Large intestine (tissue), 3 donors: Measurements from ENCODE around the gene FKBP1A. TPM values are rescaled to one million over a fixed set of nuclear protein-coding genes. Genes with fewer than 3 reads are reported as not detected.

Experiments
- DNase-seq, 2 donors: peaks; one replicate each; pipeline versions ENCODE4 v3.0.0 to v3.0.0-alpha.2; 2013
- H3K27ac ChIP-seq: one replicate; pipeline ENCODE4 v1.5.1; 2013; ENCODE audit warnings: low read length
- H3K27me3 ChIP-seq: 2 replicates; pipeline ENCODE4 v1.6.1; 2013; ENCODE audit warnings: low read length; ENCODE audit not compliant: control insufficient read depth, insufficient read depth
- H3K36me3 ChIP-seq: 2 replicates; pipeline ENCODE4 v1.6.1; 2013; ENCODE audit warnings: low read length; ENCODE audit not compliant: control insufficient read depth, insufficient read depth
- H3K4me1 ChIP-seq: one replicate; pipeline ENCODE4 v1.6.1; 2013; ENCODE audit warnings: low read length; ENCODE audit not compliant: control insufficient read depth, insufficient read depth
- H3K4me3 ChIP-seq: one replicate; pipeline ENCODE4 v1.5.1; 2013; ENCODE audit warnings: low read length
- H3K9me3 ChIP-seq: one replicate; pipeline ENCODE4 v1.6.1; 2013; ENCODE audit warnings: mild to moderate bottlenecking, low read depth, low read length, moderate library complexity; ENCODE audit not compliant: control insufficient read depth
- WGBS: methylation state at CpG from one replicate; pipeline ENCODE4 v1.1.5; 2013; ENCODE audit warnings: low lambda C conversion rate; ENCODE audit not compliant: insufficient coverage; 5-methylcytosine and 5-hydroxymethylcytosine counted together
- polyA plus RNA-seq: library from polyadenylated mRNA; unstranded; fragments of 120-200 nt; gene quantifications from one replicate; pipeline ENCODE4 v1.2.1, GENCODE V29; 2013

Gene FKBP1A
- polyA plus RNA-seq, 1 donor: 259 TPM

DNA sequence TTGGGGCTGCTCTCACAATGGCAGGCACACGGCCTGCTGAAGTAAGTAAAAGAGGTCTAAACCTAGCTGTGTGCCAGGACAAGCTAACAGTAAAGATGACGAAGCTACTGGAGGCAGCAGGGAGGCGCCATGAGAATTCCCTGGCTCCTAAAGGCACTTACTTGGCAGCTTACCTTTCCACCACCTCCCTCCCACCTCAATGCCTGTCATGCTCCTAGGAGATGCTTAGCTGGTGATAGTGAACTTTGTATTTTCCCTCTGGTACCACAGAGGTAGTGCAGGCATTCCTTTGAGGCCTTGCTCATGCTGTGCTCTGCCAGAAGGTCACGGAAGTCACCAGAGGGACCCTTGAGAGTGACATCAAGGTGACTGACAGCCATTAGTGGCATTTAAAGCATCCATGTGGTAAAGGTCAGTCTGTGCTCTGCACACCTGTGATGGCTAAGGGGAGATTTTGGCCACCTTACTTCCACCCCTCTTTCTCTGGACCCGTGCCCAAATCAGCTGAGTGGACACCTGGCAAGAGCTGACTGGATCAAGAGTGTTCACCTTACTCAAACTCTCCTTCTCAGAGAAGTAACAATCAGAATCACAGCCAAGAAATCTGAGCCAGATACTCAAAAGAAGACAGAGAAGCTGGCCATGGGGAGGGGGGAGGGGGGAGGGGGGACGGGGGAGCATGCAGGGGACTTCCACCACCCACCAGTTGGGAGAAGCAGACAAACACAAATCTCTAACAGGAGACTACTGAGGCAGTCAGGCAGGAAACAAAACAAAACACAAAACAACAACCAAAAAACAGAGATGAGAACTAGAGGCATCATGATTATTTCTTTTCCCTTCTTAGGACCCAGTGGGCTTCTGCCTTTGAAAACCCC is 2.9 kb downstream of the FKBP1A start:
- H3K27me3 ChIP-seq: no peaks in the 10 kb centered on the region
- no peak overlapping the region for H3K4me3 ChIP-seq
- peaks cover 6% of the 10 kb centered on the region for H3K36me3 ChIP-seq
- no CpG with 5 or more reads among the region's 6 CpGs for WGBS
- H3K9me3 ChIP-seq: no peaks in the 10 kb centered on the region
- DNase-seq: no peak
- H3K27ac ChIP-seq: no peak overlapping the region
- H3K4me1 ChIP-seq: peaks cover 19% of the 10 kb centered on the region

DNA sequence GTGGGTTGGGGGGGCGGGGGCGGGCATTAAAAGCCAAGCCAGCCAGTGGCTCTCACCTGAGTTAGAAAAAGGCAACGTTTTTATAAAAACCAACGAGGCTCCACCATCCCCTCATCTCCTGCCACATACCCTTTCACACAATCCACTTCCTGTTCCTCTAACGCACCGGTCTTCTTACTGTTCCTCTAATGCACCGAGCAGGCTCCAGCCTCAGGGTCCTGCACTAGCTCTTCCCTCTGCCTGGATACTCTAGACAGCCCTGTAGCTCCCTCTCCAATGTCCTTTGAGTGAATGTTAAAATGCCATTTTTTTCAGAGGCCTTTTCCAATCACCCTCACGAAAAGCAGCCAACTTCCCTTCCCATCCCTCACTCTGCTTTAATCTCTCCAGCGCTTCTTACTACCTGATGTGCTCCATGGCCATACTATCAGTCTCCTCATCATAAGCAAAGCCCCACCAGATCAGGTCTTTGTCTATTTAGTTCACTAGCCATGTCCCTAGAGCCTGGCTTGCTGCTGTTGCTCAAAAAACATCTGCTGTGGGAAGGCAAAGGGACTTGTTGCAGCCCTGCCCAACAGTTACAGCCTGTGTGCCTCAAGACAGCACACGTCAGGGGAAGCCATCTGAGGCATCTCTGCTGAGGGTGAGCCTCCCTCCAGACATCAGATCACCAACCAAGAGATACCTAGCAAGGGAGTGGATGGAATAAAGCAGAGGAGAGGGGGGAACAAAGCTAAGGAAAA is 3.9 kb downstream of the FKBP1A start:
- DNase-seq: no peak
- WGBS: 90% methylated on average over 2 of the region's 10 CpGs
- no peaks in the 10 kb centered on the region for H3K27me3 ChIP-seq
- H3K4me1 ChIP-seq: peaks cover 22% of the 10 kb centered on the region
- H3K4me3 ChIP-seq: no peak overlapping the region
- H3K36me3 ChIP-seq: peaks cover 6% of the 10 kb centered on the region
- no peak overlapping the region for H3K27ac ChIP-seq
- no peaks in the 10 kb centered on the region for H3K9me3 ChIP-seq

GRCh38 chr20:1388253-1388652 is 4.6 kb downstream of the FKBP1A start:
- H3K9me3 ChIP-seq: no peaks in the 10 kb centered on the region
- DNase-seq: no peak
- H3K27me3 ChIP-seq: no peaks in the 10 kb centered on the region
- 75% methylated on average over 2 of the region's 6 CpGs for WGBS
- no peak overlapping the region for H3K27ac ChIP-seq
- peaks cover 6% of the 10 kb centered on the region for H3K36me3 ChIP-seq
- H3K4me1 ChIP-seq: peaks cover 27% of the 10 kb centered on the region
- no peak overlapping the region for H3K4me3 ChIP-seq

DNA sequence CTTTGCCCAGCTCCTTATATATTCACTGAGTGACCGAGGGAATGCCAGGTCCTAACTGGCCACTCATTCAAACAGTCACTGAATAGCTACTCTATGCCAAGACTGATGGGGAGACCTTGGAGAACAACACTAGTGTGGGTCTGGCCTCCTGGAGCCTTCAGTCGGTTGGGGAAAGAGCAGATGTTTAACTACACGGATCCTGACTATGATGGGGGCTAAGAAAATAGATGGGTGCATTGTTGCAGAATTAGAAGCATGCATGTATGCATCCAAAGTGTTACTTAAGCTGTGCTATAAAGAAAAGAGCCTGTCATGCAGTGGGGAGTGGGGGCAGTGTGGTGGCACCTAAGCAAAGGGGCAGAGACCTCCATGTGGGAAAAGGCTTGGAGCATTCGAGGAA is 6.5 kb downstream of the FKBP1A start:
- Histone ChIP-seq H3K4me3 (no peak overlapping the region), H3K36me3 (peaks cover 13% of the 10 kb centered on the region), H3K27me3 (no peaks in the 10 kb centered on the region), H3K9me3 (no peaks in the 10 kb centered on the region), H3K4me1 (peaks cover 27% of the 10 kb centered on the region), H3K27ac (no peak overlapping the region)
- DNase-seq: no peak
- WGBS: 100% methylated on average over 1 of the region's 4 CpGs

- peak in 1 of 2 donors; percentile 34 for DNase-seq
- no peak overlapping the region for H3K27ac ChIP-seq
Measured at GRCh38 chr20:1383623-1384404, 9.0 kb downstream of the FKBP1A start.

DNA sequence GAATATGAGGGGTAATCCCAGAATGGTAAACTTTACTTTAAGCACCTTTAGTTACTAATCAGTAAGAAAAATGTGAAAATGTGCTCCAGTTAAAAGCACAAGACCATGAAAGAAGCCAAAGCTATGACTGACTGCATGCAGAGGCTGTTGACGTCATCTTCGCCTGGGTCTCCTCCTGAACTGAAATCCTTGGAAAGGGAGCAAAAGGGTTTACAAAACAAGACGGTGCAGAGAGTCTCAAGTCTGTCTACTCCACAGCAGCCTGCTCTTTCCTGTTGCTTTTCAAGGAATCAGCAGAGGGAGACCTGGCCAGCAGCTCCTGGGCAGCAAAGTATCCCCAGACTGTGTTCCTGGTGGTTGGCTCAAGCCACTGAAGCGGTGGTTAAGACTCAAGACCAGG is 10.2 kb downstream of the FKBP1A start:
- DNase-seq: no peak
- Histone ChIP-seq H3K36me3 (peaks cover 7% of the 10 kb centered on the region), H3K4me3 (no peak overlapping the region), H3K9me3 (no peaks in the 10 kb centered on the region), H3K4me1 (peaks cover 37% of the 10 kb centered on the region), H3K27ac (no peak overlapping the region), H3K27me3 (no peaks in the 10 kb centered on the region)
- no CpG with 5 or more reads among the region's 4 CpGs for WGBS

More at GRCh38 chr20:1383623-1384404, 9.0 kb downstream of the FKBP1A start:
- no peaks in the 10 kb centered on the region for H3K9me3 ChIP-seq
- H3K27me3 ChIP-seq: no peaks in the 10 kb centered on the region
- H3K4me3 ChIP-seq: no peak overlapping the region
- peaks cover 7% of the 10 kb centered on the region for H3K36me3 ChIP-seq
- peaks cover 27% of the 10 kb centered on the region for H3K4me1 ChIP-seq
- WGBS: 27% methylated on average over 2 of the region's 5 CpGs

DNA sequence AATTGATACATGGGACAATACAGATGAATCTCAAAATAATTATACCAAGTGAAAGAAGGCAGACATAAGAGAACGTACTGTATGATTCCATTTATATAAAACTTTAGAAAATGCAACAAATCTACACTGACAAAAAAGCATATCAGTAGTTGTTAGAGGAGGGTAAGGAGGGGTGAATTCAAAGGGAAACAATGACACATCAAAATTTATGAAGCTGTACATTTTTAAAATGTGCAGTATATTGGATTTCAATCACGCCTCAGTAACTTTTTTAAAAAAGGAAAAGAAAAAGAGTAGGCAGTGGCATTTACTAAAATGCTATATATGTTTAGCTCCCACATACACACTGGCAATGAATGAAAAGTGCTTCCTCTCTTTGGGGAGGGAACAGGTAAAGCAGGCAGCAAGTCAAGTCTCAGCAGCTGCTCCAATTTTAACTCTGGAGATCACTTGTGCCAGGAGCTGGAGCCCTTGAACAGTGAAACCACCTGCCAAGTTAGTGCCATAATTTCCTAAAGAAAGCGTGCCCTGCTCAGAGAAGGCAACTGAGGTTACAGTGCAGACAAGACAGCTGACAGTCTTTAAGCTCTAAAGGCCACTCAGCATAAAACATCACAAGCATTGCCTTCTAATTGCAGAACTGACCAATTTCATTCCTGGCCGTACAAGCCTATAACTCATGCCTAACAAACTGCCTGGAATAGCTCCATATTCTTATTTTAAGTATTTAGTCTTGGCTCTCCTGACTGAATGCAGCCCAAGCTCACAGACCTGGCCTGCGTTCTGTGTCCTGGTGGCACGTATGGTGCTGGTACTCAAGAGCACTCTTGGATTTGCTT is 10.9 kb downstream of the FKBP1A start:
- H3K9me3 ChIP-seq: no peaks in the 10 kb centered on the region
- H3K4me1 ChIP-seq: peaks cover 44% of the 10 kb centered on the region
- H3K4me3 ChIP-seq: no peak overlapping the region
- peak in 1 of 2 donors; percentile 51 for DNase-seq
- H3K36me3 ChIP-seq: peaks cover 7% of the 10 kb centered on the region
- 100% methylated on average over 2 of the region's 6 CpGs for WGBS
- no peaks in the 10 kb centered on the region for H3K27me3 ChIP-seq
- H3K27ac ChIP-seq: no peak overlapping the region

DNA sequence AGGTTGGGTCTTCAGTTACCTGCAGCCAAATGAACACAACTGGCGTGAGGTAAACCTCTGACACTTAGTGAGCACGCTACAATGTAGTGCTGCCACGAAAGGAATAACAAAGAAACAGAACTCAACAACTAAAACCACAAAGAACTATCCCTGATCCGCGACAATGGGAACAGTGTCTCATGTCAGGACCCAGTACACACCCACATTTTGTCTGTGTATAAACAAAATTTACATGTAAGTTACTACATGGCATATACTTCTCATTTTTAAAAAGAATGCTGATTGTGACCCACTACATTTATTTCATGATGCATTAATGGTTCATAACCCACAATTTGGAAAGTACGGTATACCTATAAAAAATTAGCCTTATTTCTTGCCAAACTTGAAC is 14.1 kb downstream of the FKBP1A start:
- WGBS: no CpG with 5 or more reads among the region's 6 CpGs
- Histone ChIP-seq H3K9me3 (no peaks in the 10 kb centered on the region), H3K27me3 (no peaks in the 10 kb centered on the region), H3K4me1 (peaks cover 41% of the 10 kb centered on the region), H3K36me3 (peaks cover 19% of the 10 kb centered on the region), H3K4me3 (no peak overlapping the region), H3K27ac (peak overlapping the region; percentile 47)
- no peak for DNase-seq

DNA sequence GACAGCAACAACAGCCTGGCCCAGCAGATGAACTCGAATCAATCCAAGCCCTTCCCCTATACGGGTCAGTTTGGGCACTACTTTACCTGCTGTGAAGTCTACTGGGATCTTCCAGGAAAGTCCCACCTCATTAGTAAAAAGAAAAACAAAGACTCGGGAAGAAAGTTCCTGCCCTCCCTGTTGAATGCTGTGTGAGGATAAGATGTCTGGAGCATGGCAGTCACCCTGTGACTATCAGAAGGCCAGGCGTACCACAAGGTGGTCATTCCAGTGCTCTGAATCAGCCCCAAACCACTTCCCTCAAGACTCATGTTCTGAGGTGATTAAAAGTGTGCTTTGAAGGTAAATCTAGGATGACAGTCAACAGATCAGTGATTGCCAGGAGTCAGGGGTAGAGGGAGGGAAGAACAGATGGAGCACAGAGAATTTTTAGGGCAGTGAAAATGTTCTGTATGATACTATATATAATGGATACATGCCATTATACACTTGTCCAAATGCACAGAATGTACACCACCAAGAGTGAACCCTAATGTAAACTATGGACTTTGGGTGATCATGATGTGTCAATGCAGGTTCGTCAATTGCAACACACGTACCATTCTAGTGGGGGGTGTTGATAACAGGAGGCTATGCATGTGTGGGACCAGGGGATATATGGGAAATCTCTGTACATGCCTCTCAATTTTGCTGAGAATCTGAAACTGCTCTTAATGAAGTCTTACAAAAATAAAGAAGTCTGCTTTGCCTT is 14.7 kb downstream of the FKBP1A start:
- Histone ChIP-seq H3K4me3 (no peak overlapping the region), H3K27me3 (no peaks in the 10 kb centered on the region), H3K9me3 (no peaks in the 10 kb centered on the region), H3K27ac (peak overlapping the region; percentile 75), H3K36me3 (peaks cover 24% of the 10 kb centered on the region), H3K4me1 (peaks cover 36% of the 10 kb centered on the region)
- peak; percentile 52 to 82 for DNase-seq
- no CpG with 5 or more reads among the region's 6 CpGs for WGBS
